Vagina (tissue), 2 donors: Measurements from ENCODE around the gene DNAJC19.

ENCODE experiments used
- POLR2A ChIP-seq, 2 donors: fragments of 450-650 bp; IDR thresholded peaks; one replicate each; pipeline ENCODE4 v1.6.1; 2017; ENCODE audit warnings: antibody characterized with exemption in 2 of 2, mild to moderate bottlenecking in 2 of 2, moderate library complexity in 2 of 2
- POLR2AphosphoS5 ChIP-seq, 2 donors: sonication (generic); formaldehyde crosslinking; IDR thresholded peaks; one replicate each; pipeline ENCODE4 v1.9.0; 2017; ENCODE audit warnings: antibody characterized with exemption in 2 of 2, mild to moderate bottlenecking in 2 of 2, low read depth in 1 of 2; ENCODE audit not compliant: insufficient read depth in 1 of 2
- TF ChIP-seq, protein P1 (sequence below), 3 experiments: fragments of 450-650 bp in 2 of 3; fragments of 200-600 bp in 1 of 3; sonication (generic) in 1 of 3; IDR thresholded peaks; one replicate each; pipeline ENCODE4 v1.5.1; 2017 to 2019; ENCODE audit warnings: antibody characterized with exemption in 3 of 3, mild to moderate bottlenecking in 2 of 3, moderate library complexity in 2 of 3

- no peak for TF ChIP-seq POLR2AphosphoS5 (IDR thresholded peaks at IDR 0.05; ENCODE audit: insufficient read depth in 1 of 2, low read depth in 1 of 2)
- TF ChIP-seq POLR2A (IDR thresholded peaks at IDR 0.05) = no peak
- TF ChIP-seq, protein P1, sequence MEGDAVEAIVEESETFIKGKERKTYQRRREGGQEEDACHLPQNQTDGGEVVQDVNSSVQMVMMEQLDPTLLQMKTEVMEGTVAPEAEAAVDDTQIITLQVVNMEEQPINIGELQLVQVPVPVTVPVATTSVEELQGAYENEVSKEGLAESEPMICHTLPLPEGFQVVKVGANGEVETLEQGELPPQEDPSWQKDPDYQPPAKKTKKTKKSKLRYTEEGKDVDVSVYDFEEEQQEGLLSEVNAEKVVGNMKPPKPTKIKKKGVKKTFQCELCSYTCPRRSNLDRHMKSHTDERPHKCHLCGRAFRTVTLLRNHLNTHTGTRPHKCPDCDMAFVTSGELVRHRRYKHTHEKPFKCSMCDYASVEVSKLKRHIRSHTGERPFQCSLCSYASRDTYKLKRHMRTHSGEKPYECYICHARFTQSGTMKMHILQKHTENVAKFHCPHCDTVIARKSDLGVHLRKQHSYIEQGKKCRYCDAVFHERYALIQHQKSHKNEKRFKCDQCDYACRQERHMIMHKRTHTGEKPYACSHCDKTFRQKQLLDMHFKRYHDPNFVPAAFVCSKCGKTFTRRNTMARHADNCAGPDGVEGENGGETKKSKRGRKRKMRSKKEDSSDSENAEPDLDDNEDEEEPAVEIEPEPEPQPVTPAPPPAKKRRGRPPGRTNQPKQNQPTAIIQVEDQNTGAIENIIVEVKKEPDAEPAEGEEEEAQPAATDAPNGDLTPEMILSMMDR (IDR thresholded peaks at IDR 0.05) = no peak
Measured at GRCh38 chr3:180973543-180973942, 16.0 kb downstream of the DNAJC19 start.
